ENCODE results near the gene PAK5. TPM values are rescaled to one million over a fixed set of nuclear protein-coding genes. Genes with fewer than 3 reads are reported as not detected.

PAK5 gene
- total RNA-seq, 1 experiment from 2014 or later = not detected

GRCh38 chr20:9583151-9583550, 255.7 kb downstream of the PAK5 start:
- Histone ChIP-seq H2AFZ (ENCODE audit: low read depth, low read length, poor library complexity, severe bottlenecking) (no peak overlapping the region), H3K9me3 (ENCODE audit: control insufficient read depth in 1 of 2, insufficient read depth in 1 of 2, low read depth in 1 of 2, low read length in 2 of 2) (no peaks in the 10 kb centered on the region), H3K27ac (ENCODE audit: low read depth, low read length) (no peak overlapping the region), H3K4me3 (replicated peaks in 1 of 2; ENCODE audit: low read depth in 1 of 2, low read length in 2 of 2) (no peak overlapping the region), H3K4me2 (ENCODE audit: low read length) (no peak overlapping the region), H3K36me3 (ENCODE audit: control insufficient read depth in 1 of 2, insufficient read depth in 2 of 2, low read length in 2 of 2) (no peaks in the 10 kb centered on the region), H3K27me3 (ENCODE audit: insufficient read depth, low read length) (0 out of 2 replicates have a peak, but pooled peaks cover 3% of the 10 kb centered on the region), H3K79me2 (ENCODE audit: insufficient read depth, low read length) (no peaks in the 10 kb centered on the region), H3K9me2 (ENCODE audit: insufficient read depth) (no peaks in the 10 kb centered on the region), H3K4me1 (ENCODE audit: control insufficient read depth in 1 of 2, insufficient read depth in 2 of 2, low read length in 2 of 2) (no peaks in the 10 kb centered on the region), H3K9ac (ENCODE audit: low read length) (no peak overlapping the region), H4K20me1 (ENCODE audit: insufficient read depth) (no peaks in the 10 kb centered on the region)
- TF ChIP-seq RAD21 (IDR thresholded peaks at IDR 0.05; ENCODE audit: low read depth) (no peak), SP1 (IDR thresholded peaks at IDR 0.05; ENCODE audit: low read depth) (no peak), ZFX (IDR thresholded peaks at IDR 0.05) (no peak), CBX3 (IDR thresholded peaks at IDR 0.05; ENCODE audit: low read depth) (no peak), SRF (IDR thresholded peaks at IDR 0.05; ENCODE audit: low read depth) (no peak), POLR2AphosphoS5 (IDR thresholded peaks at IDR 0.05; ENCODE audit: low read depth, low read length) (no peak), EZH2phosphoT487 (IDR thresholded peaks at IDR 0.05; ENCODE audit: borderline replicate concordance) (no peak), ZNF274 (IDR thresholded peaks at IDR 0.05; ENCODE audit: low read depth, low read length) (no peak), CEBPB (IDR thresholded peaks at IDR 0.05; ENCODE audit: low read depth) (no peak), SIN3A (IDR thresholded peaks at IDR 0.05; ENCODE audit: low read depth) (no peak), ELF1 (IDR thresholded peaks at IDR 0.05; ENCODE audit: borderline replicate concordance, low read depth) (no peak), POLR2A (IDR thresholded peaks at IDR 0.05; ENCODE audit: borderline replicate concordance, extremely low read depth, insufficient read depth, insufficient read length) (no peak), YY1 (IDR thresholded peaks at IDR 0.05; ENCODE audit: extremely low read depth, insufficient replicate concordance, low read depth, low read length) (no peak), EGR1 (IDR thresholded peaks at IDR 0.05; ENCODE audit: low read depth) (no peak), EZH2 (IDR thresholded peaks at IDR 0.05) (no peak)
- TF ChIP-seq, protein P1, sequence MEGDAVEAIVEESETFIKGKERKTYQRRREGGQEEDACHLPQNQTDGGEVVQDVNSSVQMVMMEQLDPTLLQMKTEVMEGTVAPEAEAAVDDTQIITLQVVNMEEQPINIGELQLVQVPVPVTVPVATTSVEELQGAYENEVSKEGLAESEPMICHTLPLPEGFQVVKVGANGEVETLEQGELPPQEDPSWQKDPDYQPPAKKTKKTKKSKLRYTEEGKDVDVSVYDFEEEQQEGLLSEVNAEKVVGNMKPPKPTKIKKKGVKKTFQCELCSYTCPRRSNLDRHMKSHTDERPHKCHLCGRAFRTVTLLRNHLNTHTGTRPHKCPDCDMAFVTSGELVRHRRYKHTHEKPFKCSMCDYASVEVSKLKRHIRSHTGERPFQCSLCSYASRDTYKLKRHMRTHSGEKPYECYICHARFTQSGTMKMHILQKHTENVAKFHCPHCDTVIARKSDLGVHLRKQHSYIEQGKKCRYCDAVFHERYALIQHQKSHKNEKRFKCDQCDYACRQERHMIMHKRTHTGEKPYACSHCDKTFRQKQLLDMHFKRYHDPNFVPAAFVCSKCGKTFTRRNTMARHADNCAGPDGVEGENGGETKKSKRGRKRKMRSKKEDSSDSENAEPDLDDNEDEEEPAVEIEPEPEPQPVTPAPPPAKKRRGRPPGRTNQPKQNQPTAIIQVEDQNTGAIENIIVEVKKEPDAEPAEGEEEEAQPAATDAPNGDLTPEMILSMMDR (IDR thresholded peaks at IDR 0.05 in 2 of 3, conservative IDR thresholded peaks at IDR 0.05 in 1 of 3; ENCODE audit: borderline replicate concordance in 1 of 3, insufficient read depth in 1 of 3, low read depth in 2 of 3, low read length in 2 of 3) = no peak
- TF ChIP-seq, protein P2, sequence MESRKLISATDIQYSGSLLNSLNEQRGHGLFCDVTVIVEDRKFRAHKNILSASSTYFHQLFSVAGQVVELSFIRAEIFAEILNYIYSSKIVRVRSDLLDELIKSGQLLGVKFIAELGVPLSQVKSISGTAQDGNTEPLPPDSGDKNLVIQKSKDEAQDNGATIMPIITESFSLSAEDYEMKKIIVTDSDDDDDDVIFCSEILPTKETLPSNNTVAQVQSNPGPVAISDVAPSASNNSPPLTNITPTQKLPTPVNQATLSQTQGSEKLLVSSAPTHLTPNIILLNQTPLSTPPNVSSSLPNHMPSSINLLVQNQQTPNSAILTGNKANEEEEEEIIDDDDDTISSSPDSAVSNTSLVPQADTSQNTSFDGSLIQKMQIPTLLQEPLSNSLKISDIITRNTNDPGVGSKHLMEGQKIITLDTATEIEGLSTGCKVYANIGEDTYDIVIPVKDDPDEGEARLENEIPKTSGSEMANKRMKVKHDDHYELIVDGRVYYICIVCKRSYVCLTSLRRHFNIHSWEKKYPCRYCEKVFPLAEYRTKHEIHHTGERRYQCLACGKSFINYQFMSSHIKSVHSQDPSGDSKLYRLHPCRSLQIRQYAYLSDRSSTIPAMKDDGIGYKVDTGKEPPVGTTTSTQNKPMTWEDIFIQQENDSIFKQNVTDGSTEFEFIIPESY (IDR thresholded peaks at IDR 0.05; ENCODE audit: extremely low read depth, insufficient replicate concordance, low read length) = no peak
- TF ChIP-seq, protein P3, sequence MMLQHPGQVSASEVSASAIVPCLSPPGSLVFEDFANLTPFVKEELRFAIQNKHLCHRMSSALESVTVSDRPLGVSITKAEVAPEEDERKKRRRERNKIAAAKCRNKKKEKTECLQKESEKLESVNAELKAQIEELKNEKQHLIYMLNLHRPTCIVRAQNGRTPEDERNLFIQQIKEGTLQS (IDR thresholded peaks at IDR 0.05) = no peak
- BruUV-seq (replicated peaks) = no TSS peak
- intact Hi-C loops (cut with micrococcal nuclease) = no loop called here
- POLR2A ChIA-PET = no interaction called here
- ATAC-seq (no peak), DNase-seq (ENCODE audit: low read depth, low spot score) (no peak)
- RAD21 ChIA-PET (ENCODE audit: low non-redundant PET in 1 of 2, low total read pairs in 2 of 2, uncharacterized antibody in 2 of 2, unreplicated experiment in 2 of 2) = no interaction called here
- CTCF ChIA-PET = no interaction called here
